IMR-90 (cell line): ENCODE results near the gene ESPL1. TPM values are rescaled to one million over a fixed set of nuclear protein-coding genes. Genes with fewer than 3 reads are reported as not detected.

Source experiments
- ATAC-seq: fragments of 200-7000 bp; cut with Tn5 transposase; 2 replicates; pipeline ENCODE4 v1.9.1; 2020; ENCODE audit warnings: low read depth, mild to moderate bottlenecking, moderate library complexity
- BruUV-seq: library from RNA; stranded (reverse); fragments of 400-500 nt; replicated peaks from 2 replicates; lab custom pipeline; 2021; lab: Mats Ljungman, UMichigan
- CTCF ChIA-PET: fragments of 300-600 bp; formaldehyde crosslinking; extraction: SDS; loops from one replicate; lab custom pipeline; 2021; ENCODE audit warnings: antibody characterized with exemption; lab: Yijun Ruan, JAX
- POLR2A ChIA-PET: fragments of 300-600 bp; sonication (Branson Sonifier 250); formaldehyde crosslinking; loops from one replicate; lab custom pipeline; 2022; ENCODE audit warnings: antibody characterized with exemption; ENCODE audit not compliant: unreplicated experiment; lab: Charles Lee
- DNase-seq: peaks from one replicate; pipeline ENCODE4 v3.0.0; 2013
- H2AFZ ChIP-seq: replicated peaks from 2 replicates; pipeline ENCODE3; 2013; ENCODE audit warnings: low read length, mild to moderate bottlenecking; ENCODE audit not compliant: poor library complexity
- H2AK5ac ChIP-seq: 2 replicates; pipeline ENCODE4 v1.6.1; 2013; ENCODE audit warnings: low read depth, low read length, inconsistent platforms
- H2AK9ac ChIP-seq: replicated peaks from 2 replicates; pipeline ENCODE3; 2013; ENCODE audit warnings: mild to moderate bottlenecking, low read depth, low read length, moderate library complexity; ENCODE audit not compliant: poor library complexity
- H2BK120ac ChIP-seq: 2 replicates; pipeline ENCODE4 v1.6.1; 2013; ENCODE audit warnings: low read depth, low read length, inconsistent platforms
- H2BK15ac ChIP-seq: 3 replicates; pipeline ENCODE4 v1.6.1; 2013; ENCODE audit warnings: low read depth, low read length, inconsistent platforms
- H2BK20ac ChIP-seq: 2 replicates; pipeline ENCODE4 v1.6.1; 2013; ENCODE audit warnings: low read depth, mild to moderate bottlenecking, inconsistent platforms, low read length, moderate library complexity
- H2BK5ac ChIP-seq: 2 replicates; pipeline ENCODE4 v1.6.1; 2013; ENCODE audit warnings: mild to moderate bottlenecking, low read depth, low read length, inconsistent platforms; ENCODE audit not compliant: poor library complexity, severe bottlenecking
- H3K14ac ChIP-seq: replicated peaks from 2 replicates; pipeline ENCODE4 v1.6.1; 2013; ENCODE audit warnings: low read depth, low read length, inconsistent platforms
- H3K18ac ChIP-seq: 2 replicates; pipeline ENCODE4 v1.6.1; 2013; ENCODE audit warnings: low read depth, low read length, control low read depth
- H3K23ac ChIP-seq: 2 replicates; pipeline ENCODE4 v1.6.1; 2013; ENCODE audit warnings: low read depth, low read length, inconsistent platforms
- H3K27ac ChIP-seq: 2 replicates; pipeline ENCODE4 v1.5.1; 2013; ENCODE audit warnings: mild to moderate bottlenecking, control low read depth, low read length; ENCODE audit not compliant: insufficient read depth
- H3K27me3 ChIP-seq: 2 replicates; pipeline ENCODE4 v1.6.1; 2013; ENCODE audit warnings: low read length; ENCODE audit not compliant: control insufficient read depth, insufficient read depth
- H3K36me3 ChIP-seq: 2 replicates; pipeline ENCODE4 v1.6.1; 2013; ENCODE audit warnings: low read length, mixed read lengths; ENCODE audit not compliant: control insufficient read depth, insufficient read depth
- H3K4ac ChIP-seq: 2 replicates; pipeline ENCODE4 v1.6.1; 2013; ENCODE audit warnings: low read depth, low read length, inconsistent platforms
- H3K4me1 ChIP-seq: 2 replicates; pipeline ENCODE4 v1.6.1; 2013; ENCODE audit warnings: low read length, mixed read lengths; ENCODE audit not compliant: control insufficient read depth, insufficient read depth
- H3K4me2 ChIP-seq: 2 replicates; pipeline ENCODE4 v1.6.1; 2013; ENCODE audit warnings: low read depth, mild to moderate bottlenecking, control low read depth, low read length, moderate library complexity
- H3K4me3 ChIP-seq: 2 replicates; pipeline ENCODE4 v1.5.1; 2013; ENCODE audit warnings: low read depth, mild to moderate bottlenecking, control low read depth, low read length, moderate library complexity; ENCODE audit not compliant: insufficient read depth
- H3K56ac ChIP-seq: 2 replicates; pipeline ENCODE4 v1.6.1; 2013; ENCODE audit warnings: low read length, inconsistent platforms; ENCODE audit not compliant: insufficient read depth; ENCODE audit errors: extremely low read depth
- H3K79me1 ChIP-seq, 2 experiments: 2 replicates each; pipeline ENCODE4 v1.6.1; 2013; ENCODE audit warnings: low read length in 2 of 2, inconsistent platforms in 1 of 2, low read depth in 1 of 2
- H3K9ac ChIP-seq: 2 replicates; pipeline ENCODE4 v1.6.1; 2013; ENCODE audit warnings: low read depth, low read length, control low read depth
- H3K9me1 ChIP-seq: 2 replicates; pipeline ENCODE4 v1.6.1; 2013; ENCODE audit warnings: low read length, inconsistent platforms; ENCODE audit not compliant: insufficient read depth
- H3K9me3 ChIP-seq: 2 replicates; pipeline ENCODE4 v1.6.1; 2013; ENCODE audit warnings: low read length; ENCODE audit not compliant: control insufficient read depth, insufficient read depth
- H4K20me1 ChIP-seq: 2 replicates; pipeline ENCODE4 v1.6.1; 2013; ENCODE audit warnings: low read length, inconsistent platforms; ENCODE audit not compliant: insufficient read depth
- H4K5ac ChIP-seq: 2 replicates; pipeline ENCODE4 v1.6.1; 2013; ENCODE audit warnings: mild to moderate bottlenecking, low read depth, low read length, control low read depth
- H4K8ac ChIP-seq, 2 experiments: 2 replicates each; pipeline ENCODE4 v1.6.1; 2013; ENCODE audit warnings: low read depth in 2 of 2, low read length in 2 of 2, control low read depth in 1 of 2, inconsistent platforms in 1 of 2
- H4K91ac ChIP-seq: 2 replicates; pipeline ENCODE4 v1.6.1; 2013; ENCODE audit warnings: low read depth, low read length, inconsistent platforms; ENCODE audit not compliant: insufficient read depth
- BHLHE40 ChIP-seq: fragments of 150-350 bp; IDR thresholded peaks from 2 replicates; pipeline ENCODE4 v1.6.1; 2016; ENCODE audit warnings: mild to moderate bottlenecking, low read depth, low read length
- CEBPB ChIP-seq: IDR thresholded peaks from 2 replicates; pipeline ENCODE4 v1.6.1; 2012; ENCODE audit warnings: low read depth, low read length, improper control_type of control experiment
- CHD1 ChIP-seq: IDR thresholded peaks from 2 replicates; pipeline ENCODE4 v1.6.1; 2012; ENCODE audit warnings: low read depth, low read length, improper control_type of control experiment
- CTCF ChIP-seq: conservative IDR thresholded peaks from 2 replicates; pipeline ENCODE4 v1.5.1; 2012; ENCODE audit warnings: mild to moderate bottlenecking, low read depth, low read length, improper control_type of control experiment
- FOS ChIP-seq: fragments of 150-350 bp; IDR thresholded peaks from 2 replicates; pipeline ENCODE4 v1.6.1; 2016; ENCODE audit warnings: low read depth, low read length
- MAFK ChIP-seq: IDR thresholded peaks from 2 replicates; pipeline ENCODE4 v1.6.1; 2012; ENCODE audit warnings: low read depth, low read length, improper control_type of control experiment
- MAZ ChIP-seq: IDR thresholded peaks from 2 replicates; pipeline ENCODE4 v1.6.1; 2012; ENCODE audit warnings: low read depth, mild to moderate bottlenecking, low read length, improper control_type of control experiment, moderate library complexity, borderline replicate concordance
- MXI1 ChIP-seq: IDR thresholded peaks from 2 replicates; pipeline ENCODE4 v1.6.1; 2012; ENCODE audit warnings: low read depth, mild to moderate bottlenecking, low read length, moderate library complexity, borderline replicate concordance
- NFE2L2 ChIP-seq: fragments of 150-350 bp; IDR thresholded peaks from 2 replicates; pipeline ENCODE4 v1.6.1; 2016; ENCODE audit warnings: low read depth, mild to moderate bottlenecking, low read length
- POLR2A ChIP-seq: IDR thresholded peaks from 2 replicates; pipeline ENCODE4 v1.6.1; 2012; ENCODE audit warnings: mild to moderate bottlenecking, low read depth, low read length
- RAD21 ChIP-seq: IDR thresholded peaks from 2 replicates; pipeline ENCODE4 v1.6.1; 2012; ENCODE audit warnings: low read length, improper control_type of control experiment
- RCOR1 ChIP-seq: IDR thresholded peaks from 2 replicates; pipeline ENCODE4 v1.6.1; 2012; ENCODE audit warnings: mild to moderate bottlenecking, low read length, improper control_type of control experiment; ENCODE audit not compliant: insufficient replicate concordance
- RFX5 ChIP-seq: IDR thresholded peaks from 2 replicates; pipeline ENCODE4 v1.8.0; 2012; ENCODE audit warnings: low read depth, mild to moderate bottlenecking, low read length, moderate library complexity
- SMC3 ChIP-seq: fragments of 150-350 bp; IDR thresholded peaks from 2 replicates; pipeline ENCODE4 v1.6.1; 2016; ENCODE audit warnings: low read depth, mild to moderate bottlenecking, antibody characterized with exemption, low read length, moderate library complexity
- USF2 ChIP-seq: fragments of 150-350 bp; IDR thresholded peaks from 2 replicates; pipeline ENCODE4 v1.6.1; 2017; ENCODE audit warnings: mild to moderate bottlenecking, antibody characterized with exemption, low read length, low read depth
- WGBS, 2 experiments: methylation state at CpG; one replicate each; pipeline versions ENCODE4 v1.1.5 to v1.1.7; 2013; ENCODE audit warnings: missing lambda C conversion rate in 2 of 2; ENCODE audit not compliant: insufficient read length in 1 of 2; ENCODE audit errors: extremely low coverage in 2 of 2; 5-methylcytosine and 5-hydroxymethylcytosine counted together
- dilution Hi-C: fragments of 300-500 bp; cut with HindIII; formaldehyde crosslinking; loops from one replicate; pipeline ENCODE4 v1.14.3; 2018; ENCODE audit warnings: low sequenced_read_pairs; ENCODE audit not compliant: unreplicated experiment
- in situ Hi-C: fragments of 300-500 bp; cut with MboI; formaldehyde crosslinking; loops from 3 replicates; pipeline ENCODE4 v1.14.3; 2019; ENCODE audit warnings: low sequenced_read_pairs, inconsistent platforms, mixed read lengths
- intact Hi-C: fragments of 100-400 bp; cut with micrococcal nuclease; formaldehyde crosslinking; loops from 2 replicates; pipeline ENCODE4 v1.10.0; 2022
- polyA plus RNA-seq, 3 experiments: library from polyadenylated mRNA; depleted of rRNA; stranded (reverse); fragments of >200 nt; gene quantifications; 2 replicates each; pipeline ENCODE4 v1.2.3, GENCODE V29; 2012; ENCODE audit warnings: low replicate concordance in 1 of 3
- total RNA-seq: library from RNA; depleted of rRNA; stranded (reverse); fragments of >200 nt; gene quantifications from 2 replicates; pipeline ENCODE4 v1.2.3, GENCODE V29; 2012
- TF ChIP-seq, protein P1 (sequence below): fragments of 150-350 bp; IDR thresholded peaks from 2 replicates; pipeline ENCODE4 v1.6.1; 2016; ENCODE audit warnings: low read depth, mild to moderate bottlenecking, low read length, moderate library complexity, borderline replicate concordance

The ESPL1 gene
- total and polyA plus RNA-seq, 2 of the 4 experiments (the other 2 are of a cell fraction), result 6.5 to 9.2 TPM

DNA sequence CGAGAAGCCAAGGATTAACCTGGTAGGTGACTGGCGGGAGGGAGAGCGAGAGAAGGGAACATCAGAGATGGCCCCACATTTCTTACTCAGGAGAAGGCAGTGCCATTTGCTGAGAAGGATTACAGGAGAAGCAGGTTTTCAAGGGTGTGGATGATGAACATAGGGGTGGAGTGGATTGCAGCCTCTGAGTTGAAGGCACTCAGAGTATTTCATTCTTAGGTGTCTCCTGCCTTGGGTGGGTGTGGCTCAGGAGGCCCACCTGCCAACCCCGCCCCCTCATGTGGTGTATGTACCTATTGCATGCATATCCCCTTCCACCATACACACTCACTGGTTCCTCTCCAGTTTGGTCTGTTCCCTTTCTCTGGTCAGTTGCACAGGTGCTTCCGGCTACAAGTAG lies 6.3 kb downstream of the ESPL1 start:
- Histone ChIP-seq H3K18ac (no peak overlapping the region), H3K4me2 (no peak overlapping the region), H3K4me1 (no peaks in the 10 kb centered on the region; the same call in 1 of the 2 replicates), H4K20me1 (no peaks in the 10 kb centered on the region; the same call in 1 of the 2 replicates), H3K4me3 (no peak overlapping the region), H3K9ac (no peak overlapping the region), H3K9me1 (peaks cover 12% of the 10 kb centered on the region), H3K14ac (no peak overlapping the region), H2AK5ac (no peak overlapping the region), H3K79me1 (peaks cover 21 to 43% of the 10 kb centered on the region in 2 experiments), H2AFZ (no peak overlapping the region), H4K8ac (no peak overlapping the region), H2BK120ac (no peak overlapping the region), H2BK20ac (no peak overlapping the region), H3K9me3 (no peaks in the 10 kb centered on the region), H2AK9ac (no peak overlapping the region), H4K5ac (no peak overlapping the region), H3K23ac (no peak overlapping the region), H2BK5ac (no peak overlapping the region), H2BK15ac (no peak overlapping the region), H4K91ac (no peak overlapping the region), H3K27ac (no peak overlapping the region), H3K27me3 (no peaks in the 10 kb centered on the region), H3K36me3 (peaks cover 6% of the 10 kb centered on the region), H3K4ac (no peak overlapping the region), H3K56ac (no peak overlapping the region)
- in situ Hi-C loops, result no loop called here
- TF ChIP-seq MXI1, result no peak
- TF ChIP-seq BHLHE40, result no peak
- no peak for TF ChIP-seq RAD21
- TF ChIP-seq MAFK, result no peak
- no peak for TF ChIP-seq SMC3
- no peak for TF ChIP-seq POLR2A
- TF ChIP-seq RCOR1, result no peak
- TF ChIP-seq CEBPB, result no peak
- TF ChIP-seq CHD1, result no peak
- no peak for TF ChIP-seq USF2
- no peak for TF ChIP-seq FOS
- TF ChIP-seq CTCF, result no peak
- no peak for TF ChIP-seq RFX5
- no peak for TF ChIP-seq NFE2L2
- TF ChIP-seq, protein P1, sequence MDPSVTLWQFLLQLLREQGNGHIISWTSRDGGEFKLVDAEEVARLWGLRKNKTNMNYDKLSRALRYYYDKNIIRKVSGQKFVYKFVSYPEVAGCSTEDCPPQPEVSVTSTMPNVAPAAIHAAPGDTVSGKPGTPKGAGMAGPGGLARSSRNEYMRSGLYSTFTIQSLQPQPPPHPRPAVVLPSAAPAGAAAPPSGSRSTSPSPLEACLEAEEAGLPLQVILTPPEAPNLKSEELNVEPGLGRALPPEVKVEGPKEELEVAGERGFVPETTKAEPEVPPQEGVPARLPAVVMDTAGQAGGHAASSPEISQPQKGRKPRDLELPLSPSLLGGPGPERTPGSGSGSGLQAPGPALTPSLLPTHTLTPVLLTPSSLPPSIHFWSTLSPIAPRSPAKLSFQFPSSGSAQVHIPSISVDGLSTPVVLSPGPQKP, result no peak
- TF ChIP-seq MAZ, result no peak
- intact Hi-C loops, result no loop called here
- POLR2A ChIA-PET, result no interaction called here
- dilution Hi-C loops, result no loop called here
- ATAC-seq, result no peak
- no CpG with 5 or more reads among the region's 5 CpGs for WGBS, 2 experiments
- CTCF ChIA-PET, result no interaction called here
- BruUV-seq, result no TSS peak
- DNase-seq, result no peak
